HL-60 (cell line): Measurements from ENCODE around the gene CEP57.

Experiments
- DNase-seq, 2 experiments: peaks; one replicate each; pipeline ENCODE4 v3.0.0-alpha.2; 2010 to 2020; ENCODE audit warnings: low read depth in 1 of 2, low spot score in 1 of 2
- H3K27ac ChIP-seq: fragments of 250-450 bp; sonication (Bioruptor Pico); replicated peaks from 2 replicates; pipeline ENCODE4 v1.5.1; 2020; ENCODE audit warnings: mild to moderate bottlenecking, moderate library complexity
- H3K27me3 ChIP-seq: fragments of 250-450 bp; sonication (Bioruptor Pico); 2 replicates; pipeline ENCODE4 v1.5.1; 2021; ENCODE audit warnings: mild to moderate bottlenecking, moderate library complexity; ENCODE audit not compliant: insufficient read depth, poor library complexity, severe bottlenecking
- H3K4me3 ChIP-seq: replicated peaks from 2 replicates; pipeline ENCODE4 v1.5.1; 2011; ENCODE audit warnings: mild to moderate bottlenecking, control low read depth, low read length; ENCODE audit not compliant: insufficient read depth
- CTCF ChIP-seq: IDR thresholded peaks from one replicate; pipeline ENCODE4 v1.5.1; 2011; ENCODE audit warnings: low read length, control low read depth, inconsistent platforms; ENCODE audit not compliant: insufficient read depth
- GABPA ChIP-seq: IDR thresholded peaks from 2 replicates; pipeline ENCODE4 v1.6.1; 2012; ENCODE audit warnings: low read depth
- POLR2AphosphoS5 ChIP-seq: IDR thresholded peaks from 2 replicates; pipeline ENCODE4 v1.6.1; 2012; ENCODE audit warnings: low read depth
- SPI1 ChIP-seq: IDR thresholded peaks from 2 replicates; pipeline ENCODE4 v1.6.1; 2012; ENCODE audit warnings: low read depth, mild to moderate bottlenecking, borderline replicate concordance
- TF ChIP-seq, protein P1 (sequence below): IDR thresholded peaks from 2 replicates; pipeline ENCODE4 v1.6.1; 2012; ENCODE audit warnings: low read depth; ENCODE audit not compliant: insufficient replicate concordance

Gene CEP57

DNA sequence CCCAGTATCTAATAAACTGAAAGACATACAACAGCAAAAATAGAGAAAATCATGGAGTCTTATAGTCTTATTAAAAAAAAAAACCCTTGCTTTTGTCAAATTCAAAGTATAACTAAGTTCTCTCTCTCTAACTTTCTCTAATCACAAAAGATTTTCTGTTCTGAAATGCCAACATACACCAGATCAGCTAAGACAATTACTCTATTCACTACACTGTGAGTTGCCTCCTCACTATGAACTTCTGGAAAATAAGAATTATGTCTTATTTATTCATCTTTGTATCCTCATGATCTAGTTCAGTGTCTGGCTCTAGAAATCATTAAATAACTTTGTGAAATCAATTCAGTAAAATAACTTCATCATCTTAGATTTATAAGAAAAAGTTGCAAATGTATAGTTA lies 13.4 kb upstream of the CEP57 start:
- no peak overlapping the region for H3K4me3 ChIP-seq
- TF ChIP-seq GABPA (no peak), SPI1 (no peak), POLR2AphosphoS5 (no peak), CTCF (no peak)
- TF ChIP-seq, protein P1, sequence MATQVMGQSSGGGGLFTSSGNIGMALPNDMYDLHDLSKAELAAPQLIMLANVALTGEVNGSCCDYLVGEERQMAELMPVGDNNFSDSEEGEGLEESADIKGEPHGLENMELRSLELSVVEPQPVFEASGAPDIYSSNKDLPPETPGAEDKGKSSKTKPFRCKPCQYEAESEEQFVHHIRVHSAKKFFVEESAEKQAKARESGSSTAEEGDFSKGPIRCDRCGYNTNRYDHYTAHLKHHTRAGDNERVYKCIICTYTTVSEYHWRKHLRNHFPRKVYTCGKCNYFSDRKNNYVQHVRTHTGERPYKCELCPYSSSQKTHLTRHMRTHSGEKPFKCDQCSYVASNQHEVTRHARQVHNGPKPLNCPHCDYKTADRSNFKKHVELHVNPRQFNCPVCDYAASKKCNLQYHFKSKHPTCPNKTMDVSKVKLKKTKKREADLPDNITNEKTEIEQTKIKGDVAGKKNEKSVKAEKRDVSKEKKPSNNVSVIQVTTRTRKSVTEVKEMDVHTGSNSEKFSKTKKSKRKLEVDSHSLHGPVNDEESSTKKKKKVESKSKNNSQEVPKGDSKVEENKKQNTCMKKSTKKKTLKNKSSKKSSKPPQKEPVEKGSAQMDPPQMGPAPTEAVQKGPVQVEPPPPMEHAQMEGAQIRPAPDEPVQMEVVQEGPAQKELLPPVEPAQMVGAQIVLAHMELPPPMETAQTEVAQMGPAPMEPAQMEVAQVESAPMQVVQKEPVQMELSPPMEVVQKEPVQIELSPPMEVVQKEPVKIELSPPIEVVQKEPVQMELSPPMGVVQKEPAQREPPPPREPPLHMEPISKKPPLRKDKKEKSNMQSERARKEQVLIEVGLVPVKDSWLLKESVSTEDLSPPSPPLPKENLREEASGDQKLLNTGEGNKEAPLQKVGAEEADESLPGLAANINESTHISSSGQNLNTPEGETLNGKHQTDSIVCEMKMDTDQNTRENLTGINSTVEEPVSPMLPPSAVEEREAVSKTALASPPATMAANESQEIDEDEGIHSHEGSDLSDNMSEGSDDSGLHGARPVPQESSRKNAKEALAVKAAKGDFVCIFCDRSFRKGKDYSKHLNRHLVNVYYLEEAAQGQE: no peak
- DNase-seq: no peak
- no peak overlapping the region for H3K27ac ChIP-seq
- H3K27me3 ChIP-seq: no peaks in the 10 kb centered on the region

DNA sequence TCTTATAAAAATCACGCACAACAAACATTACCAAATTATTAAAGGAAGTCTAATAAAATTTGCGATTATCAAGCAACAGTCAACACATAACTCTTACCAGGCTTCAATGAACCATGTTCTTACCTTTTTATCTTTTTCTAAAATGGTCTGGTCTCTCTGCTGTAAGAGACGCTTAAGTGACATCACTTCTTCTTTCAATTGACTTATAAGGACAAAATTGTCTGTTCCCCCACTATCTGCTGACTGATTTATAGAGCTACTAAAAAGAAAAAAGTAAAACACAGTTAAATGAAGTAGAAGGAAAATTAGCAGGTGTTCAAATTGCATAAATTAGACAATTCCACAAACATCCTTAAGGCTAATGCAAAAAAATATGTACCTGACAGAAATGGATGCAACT lies 11.6 kb upstream of the CEP57 start:
- H3K27me3 ChIP-seq: no peaks in the 10 kb centered on the region
- TF ChIP-seq GABPA (no peak), SPI1 (no peak), POLR2AphosphoS5 (no peak), CTCF (no peak)
- TF ChIP-seq, protein P1: no peak
- H3K27ac ChIP-seq: no peak overlapping the region
- H3K4me3 ChIP-seq: no peak overlapping the region
- DNase-seq: no peak

- Histone ChIP-seq H3K27ac (no peak overlapping the region), H3K4me3 (no peak overlapping the region), H3K27me3 (no peaks in the 10 kb centered on the region)
- TF ChIP-seq GABPA: no peak
- no peak for TF ChIP-seq CTCF
- TF ChIP-seq POLR2AphosphoS5: no peak
- TF ChIP-seq, protein P1: no peak
- no peak for TF ChIP-seq SPI1
- no peak for DNase-seq
Measured at GRCh38 chr11:95780544-95780943, 9.8 kb upstream of the CEP57 start.
